Keratinocyte (primary cell): Measurements from ENCODE around the gene KLRK1. TPM values are rescaled to one million over a fixed set of nuclear protein-coding genes. Genes with fewer than 3 reads are reported as not detected.

ENCODE experiments used
- DNase-seq: peaks from one replicate; pipeline ENCODE4 v3.0.0-alpha.2; 2011; ENCODE audit warnings: low read depth, missing footprints, low spot score
- FAIRE-seq: peaks from 2 replicates; lab custom pipeline; 2011; peaks lifted over from hg19 to GRCh38; lab: Jason Lieb, UNC
- H2AFZ ChIP-seq: 2 replicates; pipeline ENCODE4 v1.6.0; 2012; ENCODE audit warnings: low read length, control low read depth, inconsistent platforms; ENCODE audit not compliant: control insufficient read depth
- H3K27ac ChIP-seq: 2 replicates; pipeline ENCODE4 v1.5.1; 2011; ENCODE audit warnings: low read length; ENCODE audit not compliant: control insufficient read depth, insufficient read depth
- H3K27me3 ChIP-seq: 3 replicates; pipeline ENCODE4 v1.6.0; 2011; ENCODE audit warnings: low read length; ENCODE audit not compliant: control insufficient read depth, insufficient read depth; ENCODE audit errors: extremely low read depth
- H3K36me3 ChIP-seq, 2 experiments: 2 replicates in 1 of 2; 3 replicates in 1 of 2; pipeline ENCODE4 v1.5.1; 2011; ENCODE audit warnings: low read length in 2 of 2, mild to moderate bottlenecking in 1 of 2; ENCODE audit not compliant: control insufficient read depth in 2 of 2, insufficient read depth in 2 of 2; ENCODE audit errors: extremely low read depth in 1 of 2
- H3K4me1 ChIP-seq: 3 replicates; pipeline ENCODE4 v1.5.1; 2011; ENCODE audit warnings: low read length; ENCODE audit not compliant: control insufficient read depth, insufficient read depth; ENCODE audit errors: extremely low read depth
- H3K4me2 ChIP-seq: 3 replicates; pipeline ENCODE4 v1.6.0; 2011; ENCODE audit warnings: low read depth, low read length; ENCODE audit not compliant: control insufficient read depth, insufficient read depth; ENCODE audit errors: extremely low read depth
- H3K4me3 ChIP-seq, 3 experiments: fragments of 200-600 bp in 1 of 3; sonication (generic) in 1 of 3; 2 replicates in 2 of 3; 3 replicates in 1 of 3; pipeline ENCODE4 v1.5.1; 2011 to 2016; ENCODE audit warnings: low read length in 3 of 3, mild to moderate bottlenecking in 3 of 3, control low read depth in 2 of 3, inconsistent platforms in 1 of 3, low read depth in 1 of 3, mixed read lengths in 1 of 3, mixed run types in 1 of 3, moderate library complexity in 1 of 3; ENCODE audit not compliant: control insufficient read depth in 2 of 3, insufficient read depth in 2 of 3; ENCODE audit errors: extremely low read depth in 1 of 3
- H3K79me2 ChIP-seq: 2 replicates; pipeline ENCODE4 v1.6.0; 2012; ENCODE audit warnings: low read length; ENCODE audit not compliant: control insufficient read depth, insufficient read depth
- H3K9ac ChIP-seq: 3 replicates; pipeline ENCODE4 v1.6.0; 2011; ENCODE audit warnings: low read length; ENCODE audit not compliant: control insufficient read depth, insufficient read depth; ENCODE audit errors: extremely low read depth
- H3K9me1 ChIP-seq: 3 replicates; pipeline ENCODE4 v1.6.0; 2011; ENCODE audit warnings: low read length; ENCODE audit not compliant: control insufficient read depth, insufficient read depth; ENCODE audit errors: extremely low read depth
- H3K9me3 ChIP-seq: 2 replicates; pipeline ENCODE4 v1.5.1; 2012; ENCODE audit warnings: low read depth, low read length; ENCODE audit not compliant: control insufficient read depth
- H4K20me1 ChIP-seq: 3 replicates; pipeline ENCODE4 v1.6.0; 2011; ENCODE audit warnings: low read length; ENCODE audit not compliant: control insufficient read depth, insufficient read depth; ENCODE audit errors: extremely low read depth
- EZH2 ChIP-seq: IDR thresholded peaks from one replicate; pipeline ENCODE4 v1.6.1; 2012; ENCODE audit warnings: inconsistent platforms, mild to moderate bottlenecking, low read length, moderate library complexity
- dilution Hi-C: fragments of 300-500 bp; cut with MboI; formaldehyde crosslinking; loops from one replicate; pipeline ENCODE4 v1.7.0; 2020; ENCODE audit warnings: low sequenced_read_pairs; ENCODE audit not compliant: extremely low pct_ligation_motif_present
- polyA plus RNA-seq, 5 experiments: library from polyadenylated mRNA; depleted of rRNA in 3 of 5; stranded (reverse) in 3 of 5; stranded (forward) in 1 of 5; unstranded in 1 of 5; fragments of >200 nt; gene quantifications; 1 replicate in 1 of 5; 2 replicates in 3 of 5; 3 replicates in 1 of 5; pipeline versions ENCODE4 v1.2.1 to v1.2.3, GENCODE V29; 2011 to 2012; ENCODE audit warnings: missing spikeins in 2 of 5, low read depth in 1 of 5, low replicate concordance in 1 of 5
- TF ChIP-seq, protein P1 (sequence below), 3 experiments: IDR thresholded peaks in 1 of 3; conservative IDR thresholded peaks in 1 of 3; optimal IDR thresholded peaks in 1 of 3; 2 replicates in 2 of 3; 3 replicates in 1 of 3; pipeline versions ENCODE3 to v1.5.1; 2011; ENCODE audit warnings: low read length in 3 of 3, mild to moderate bottlenecking in 3 of 3, moderate library complexity in 2 of 3, control low read depth in 1 of 3, inconsistent platforms in 1 of 3; ENCODE audit not compliant: insufficient read depth in 2 of 3; ENCODE audit errors: extremely low read depth in 1 of 3

The KLRK1 gene
- polyA plus RNA-seq, 1 donor (not counting 4 experiments of a cell fraction or from before 2014, with no cell fraction given), result not detected

DNA sequence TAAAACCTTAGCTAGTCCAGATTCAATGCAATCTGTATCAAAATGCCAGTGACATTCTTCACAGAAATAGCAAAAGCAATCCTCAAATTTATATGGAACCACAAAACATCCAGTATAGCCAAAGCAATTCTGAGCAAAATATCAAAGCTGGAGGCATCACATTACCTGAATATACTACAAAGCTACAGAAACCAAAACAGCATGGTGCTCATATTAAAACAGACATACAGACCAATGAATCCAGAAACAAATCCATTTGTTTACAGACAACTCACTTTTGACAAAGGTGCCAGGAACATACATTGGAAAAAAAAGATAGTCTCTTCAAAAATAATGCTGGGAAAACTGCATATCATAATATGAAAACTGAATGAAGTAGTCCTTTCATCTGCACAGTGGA, 15.0 kb upstream of the KLRK1 start:
- Histone ChIP-seq H3K9me3 (no peaks in the 10 kb centered on the region), H3K79me2 (no peaks in the 10 kb centered on the region), H3K9me1 (no peaks in the 10 kb centered on the region), H3K27ac (no peak overlapping the region), H3K4me3 (no peak overlapping the region), H3K36me3 (no peaks in the 10 kb centered on the region), H2AFZ (no peak overlapping the region), H3K4me2 (no peak overlapping the region), H3K9ac (no peak overlapping the region), H4K20me1 (no peaks in the 10 kb centered on the region), H3K27me3 (no peaks in the 10 kb centered on the region), H3K4me1 (peaks cover 4% of the 10 kb centered on the region)
- no peak for FAIRE-seq
- no peak for DNase-seq
- TF ChIP-seq EZH2, result no peak
- TF ChIP-seq, protein P1, sequence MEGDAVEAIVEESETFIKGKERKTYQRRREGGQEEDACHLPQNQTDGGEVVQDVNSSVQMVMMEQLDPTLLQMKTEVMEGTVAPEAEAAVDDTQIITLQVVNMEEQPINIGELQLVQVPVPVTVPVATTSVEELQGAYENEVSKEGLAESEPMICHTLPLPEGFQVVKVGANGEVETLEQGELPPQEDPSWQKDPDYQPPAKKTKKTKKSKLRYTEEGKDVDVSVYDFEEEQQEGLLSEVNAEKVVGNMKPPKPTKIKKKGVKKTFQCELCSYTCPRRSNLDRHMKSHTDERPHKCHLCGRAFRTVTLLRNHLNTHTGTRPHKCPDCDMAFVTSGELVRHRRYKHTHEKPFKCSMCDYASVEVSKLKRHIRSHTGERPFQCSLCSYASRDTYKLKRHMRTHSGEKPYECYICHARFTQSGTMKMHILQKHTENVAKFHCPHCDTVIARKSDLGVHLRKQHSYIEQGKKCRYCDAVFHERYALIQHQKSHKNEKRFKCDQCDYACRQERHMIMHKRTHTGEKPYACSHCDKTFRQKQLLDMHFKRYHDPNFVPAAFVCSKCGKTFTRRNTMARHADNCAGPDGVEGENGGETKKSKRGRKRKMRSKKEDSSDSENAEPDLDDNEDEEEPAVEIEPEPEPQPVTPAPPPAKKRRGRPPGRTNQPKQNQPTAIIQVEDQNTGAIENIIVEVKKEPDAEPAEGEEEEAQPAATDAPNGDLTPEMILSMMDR (optimal IDR thresholded peaks at IDR 0.05 in 1 of 3, IDR thresholded peaks at IDR 0.05 in 1 of 3, conservative IDR thresholded peaks at IDR 0.05 in 1 of 3; ENCODE audit: extremely low read depth in 1 of 3, insufficient read depth in 2 of 3, low read length in 3 of 3), result no peak
- dilution Hi-C loops, result no loop called here

DNA sequence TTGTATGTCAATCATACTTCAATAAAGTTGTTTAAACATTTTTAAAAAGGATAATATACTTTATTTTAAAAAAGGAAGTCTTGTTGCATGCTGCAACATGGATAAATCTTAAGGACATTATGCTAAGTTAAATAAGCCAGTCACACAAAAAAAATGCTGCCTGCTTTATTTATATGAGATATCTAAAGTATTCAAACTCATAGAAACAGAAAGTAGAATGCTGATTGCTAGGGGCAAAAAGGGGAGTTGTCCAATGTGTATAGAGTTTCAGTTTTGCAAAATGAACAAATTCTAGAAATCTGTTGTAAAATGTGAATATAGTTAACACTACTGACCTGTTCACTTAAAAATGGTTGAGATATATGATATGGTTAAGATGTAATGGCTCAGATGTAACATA, 11.0 kb upstream of the KLRK1 start:
- dilution Hi-C loops, result no loop called here
- FAIRE-seq (no peak), DNase-seq (no peak)

More for the DNA sequence above, 11.0 kb upstream of the KLRK1 start:
- no peaks in the 10 kb centered on the region for H3K9me3 ChIP-seq
- H3K27me3 ChIP-seq, result no peaks in the 10 kb centered on the region
- no peak overlapping the region for H3K27ac ChIP-seq
- no peaks in the 10 kb centered on the region for H3K9me1 ChIP-seq
- H3K4me3 ChIP-seq, result no peak overlapping the region
- no peak overlapping the region for H3K4me2 ChIP-seq
- no peaks in the 10 kb centered on the region for H3K36me3 ChIP-seq
- no peak overlapping the region for H2AFZ ChIP-seq
- no peaks in the 10 kb centered on the region for H4K20me1 ChIP-seq
- H3K9ac ChIP-seq, result no peak overlapping the region
- H3K4me1 ChIP-seq, result peaks cover 4% of the 10 kb centered on the region
- no peaks in the 10 kb centered on the region for H3K79me2 ChIP-seq
- TF ChIP-seq, protein P1 (optimal IDR thresholded peaks at IDR 0.05 in 1 of 3, IDR thresholded peaks at IDR 0.05 in 1 of 3, conservative IDR thresholded peaks at IDR 0.05 in 1 of 3; ENCODE audit: extremely low read depth in 1 of 3, insufficient read depth in 2 of 3, low read length in 3 of 3), result no peak
- TF ChIP-seq EZH2, result no peak
